HG03103 (cell line): ENCODE measurements around the gene CDK5.

ENCODE experiments used
- ATAC-seq: cut with Tn5 transposase; IDR thresholded peaks from one replicate; pipeline ENCODE4 v1.9.1; 2021; ENCODE audit warnings: low read depth; ENCODE audit not compliant: unreplicated experiment

CDK5 gene

GRCh38 chr7:151087245-151088018 is 29.7 kb upstream of the CDK5 start:
- no peak for ATAC-seq

GRCh38 chr7:151086802-151087244 is 29.1 kb upstream of the CDK5 start:
- ATAC-seq = no peak

GRCh38 chr7:151085691-151086620 is 28.3 kb upstream of the CDK5 start, which contains the start of gene AGAP3:
Gene AGAP3, plus strand, starts transcription at chr7:151086475. Its CDS starts 267 bp downstream, at chr7:151086742.
- peak; percentile 37 for ATAC-seq

GRCh38 chr7:151085329-151085690 is 27.6 kb upstream of the CDK5 start:
- no peak for ATAC-seq

- ATAC-seq = no peak
Observed at GRCh38 chr7:151083824-151084160, 26.1 kb upstream of the CDK5 start.

- ATAC-seq = peak; percentile 34
Observed at GRCh38 chr7:151083071-151083823, 25.6 kb upstream of the CDK5 start, which contains the start of gene TMUB1. Gene TMUB1, minus strand, starts transcription at chr7:151083493. Its CDS starts 930 bp downstream, at chr7:151082563.

GRCh38 chr7:151082141-151083070 is 24.7 kb upstream of the CDK5 start:
- no peak for ATAC-seq

- no peak for ATAC-seq
Observed at GRCh38 chr7:151081170-151082101, 23.7 kb upstream of the CDK5 start.

- peak; percentile 71 for ATAC-seq
Observed at GRCh38 chr7:151080522-151081169, 22.9 kb upstream of the CDK5 start, which contains the start of gene FASTK. Gene FASTK, minus strand, starts transcription at chr7:151080809. Its CDS starts 43 bp downstream, at chr7:151080766.

- no peak for ATAC-seq
Observed at GRCh38 chr7:151080067-151080521, 22.4 kb upstream of the CDK5 start.

GRCh38 chr7:151079199-151079910 is 21.7 kb upstream of the CDK5 start:
- ATAC-seq = no peak

- no peak for ATAC-seq
Observed at GRCh38 chr7:151078233-151079040, 20.7 kb upstream of the CDK5 start.

GRCh38 chr7:151077705-151078232 is 20.1 kb upstream of the CDK5 start:
- ATAC-seq = no peak

- ATAC-seq = no peak
Observed at GRCh38 chr7:151076863-151077704, 19.4 kb upstream of the CDK5 start.

- ATAC-seq = no peak
Observed at GRCh38 chr7:151075978-151076426, 18.3 kb upstream of the CDK5 start.
